HCT116 (cell line): ENCODE results near the gene PRKG1.

Experiments
- EZH2 ChIP-seq: fragments of 200-600 bp; sonication (generic); IDR thresholded peaks from 2 replicates; pipeline ENCODE4 v1.6.1; 2017; ENCODE audit warnings: antibody characterized with exemption, mixed run types
- POLR2A ChIP-seq: IDR thresholded peaks from 2 replicates; pipeline ENCODE4 v1.7.0; 2011; ENCODE audit warnings: borderline replicate concordance; ENCODE audit not compliant: insufficient read depth, insufficient read length; ENCODE audit errors: extremely low read depth
- POLR2AphosphoS5 ChIP-seq: IDR thresholded peaks from 2 replicates; pipeline ENCODE4 v1.6.1; 2011; ENCODE audit warnings: mild to moderate bottlenecking, low read depth, low read length, moderate library complexity
- RAD21 ChIP-seq: IDR thresholded peaks from 2 replicates; pipeline ENCODE4 v1.6.1; 2012; ENCODE audit warnings: low read depth, mild to moderate bottlenecking
- ZNF274 ChIP-seq: fragments of 200-500 bp; sonication (Bioruptor generic); IDR thresholded peaks from 2 replicates; pipeline ENCODE4 v1.6.1; 2014; ENCODE audit warnings: mild to moderate bottlenecking, low read depth, low read length, inconsistent platforms
- TF ChIP-seq, protein P1 (sequence below), 3 experiments: fragments of 200-600 bp in 1 of 3; sonication (generic) in 1 of 3; IDR thresholded peaks in 2 of 3; conservative IDR thresholded peaks in 1 of 3; 2 replicates each; pipeline ENCODE4 v1.5.1; 2012 to 2017; ENCODE audit warnings: low read depth in 2 of 3, low read length in 2 of 3, antibody characterized with exemption in 1 of 3, borderline replicate concordance in 1 of 3, control low read depth in 1 of 3, mild to moderate bottlenecking in 1 of 3, mixed read lengths in 1 of 3, mixed run types in 1 of 3, moderate library complexity in 1 of 3; ENCODE audit not compliant: insufficient read depth in 1 of 3
- TF ChIP-seq, protein P2 (sequence below): IDR thresholded peaks from 2 replicates; pipeline ENCODE4 v1.6.1; 2012

GRCh38 chr10:51759896-51760534 lies 685.7 kb downstream of the PRKG1 start:
- TF ChIP-seq, protein P1, sequence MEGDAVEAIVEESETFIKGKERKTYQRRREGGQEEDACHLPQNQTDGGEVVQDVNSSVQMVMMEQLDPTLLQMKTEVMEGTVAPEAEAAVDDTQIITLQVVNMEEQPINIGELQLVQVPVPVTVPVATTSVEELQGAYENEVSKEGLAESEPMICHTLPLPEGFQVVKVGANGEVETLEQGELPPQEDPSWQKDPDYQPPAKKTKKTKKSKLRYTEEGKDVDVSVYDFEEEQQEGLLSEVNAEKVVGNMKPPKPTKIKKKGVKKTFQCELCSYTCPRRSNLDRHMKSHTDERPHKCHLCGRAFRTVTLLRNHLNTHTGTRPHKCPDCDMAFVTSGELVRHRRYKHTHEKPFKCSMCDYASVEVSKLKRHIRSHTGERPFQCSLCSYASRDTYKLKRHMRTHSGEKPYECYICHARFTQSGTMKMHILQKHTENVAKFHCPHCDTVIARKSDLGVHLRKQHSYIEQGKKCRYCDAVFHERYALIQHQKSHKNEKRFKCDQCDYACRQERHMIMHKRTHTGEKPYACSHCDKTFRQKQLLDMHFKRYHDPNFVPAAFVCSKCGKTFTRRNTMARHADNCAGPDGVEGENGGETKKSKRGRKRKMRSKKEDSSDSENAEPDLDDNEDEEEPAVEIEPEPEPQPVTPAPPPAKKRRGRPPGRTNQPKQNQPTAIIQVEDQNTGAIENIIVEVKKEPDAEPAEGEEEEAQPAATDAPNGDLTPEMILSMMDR (IDR thresholded peaks at IDR 0.05 in 2 of 3, conservative IDR thresholded peaks at IDR 0.05 in 1 of 3; ENCODE audit: borderline replicate concordance in 1 of 3, insufficient read depth in 1 of 3, low read depth in 2 of 3, low read length in 2 of 3) = no peak
- TF ChIP-seq, protein P2, sequence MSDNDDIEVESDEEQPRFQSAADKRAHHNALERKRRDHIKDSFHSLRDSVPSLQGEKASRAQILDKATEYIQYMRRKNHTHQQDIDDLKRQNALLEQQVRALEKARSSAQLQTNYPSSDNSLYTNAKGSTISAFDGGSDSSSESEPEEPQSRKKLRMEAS = no peak
- no peak for TF ChIP-seq ZNF274
- no peak for TF ChIP-seq RAD21
- TF ChIP-seq POLR2A = no peak
- TF ChIP-seq EZH2 = no peak
- no peak for TF ChIP-seq POLR2AphosphoS5
